Loucy (cell line): ENCODE data around the gene MAFF.

ENCODE experiments used
- CTCF ChIP-seq: fragments of 200-600 bp; sonication (generic); conservative IDR thresholded peaks from 2 replicates; pipeline ENCODE4 v1.5.1; 2014; ENCODE audit warnings: mild to moderate bottlenecking, antibody characterized with exemption, low read length
- EZH2phosphoT487 ChIP-seq: fragments of 200-600 bp; IDR thresholded peaks from 2 replicates; pipeline ENCODE4 v1.6.1; 2018; ENCODE audit warnings: antibody characterized with exemption, mild to moderate bottlenecking, moderate library complexity, borderline replicate concordance

DNA sequence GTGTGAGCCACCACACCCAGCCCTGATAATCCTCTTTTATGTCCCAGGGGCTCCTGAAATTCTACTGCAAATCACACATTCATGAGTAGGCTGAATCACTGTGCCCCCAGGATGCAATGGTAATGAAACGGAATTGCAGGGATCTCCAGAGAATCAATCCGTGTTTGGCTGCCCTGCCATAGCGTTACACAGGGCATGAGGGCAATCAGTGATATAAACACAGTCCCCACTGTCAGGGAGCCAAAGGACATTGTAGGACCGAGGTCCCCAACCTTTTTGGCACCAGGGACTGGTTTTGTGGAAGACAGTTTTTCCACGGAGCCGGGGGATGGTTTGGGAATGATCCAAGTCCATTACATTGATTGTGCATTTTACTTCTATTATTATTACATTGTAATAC, 11.2 kb upstream of the MAFF start:
- TF ChIP-seq CTCF: no peak
- TF ChIP-seq EZH2phosphoT487: no peak
